ENCODE data around the gene DAB2.

- TF ChIP-seq CTCF (conservative IDR thresholded peaks at IDR 0.05; ENCODE audit: low read length) (no peak), EZH2phosphoT487 (IDR thresholded peaks at IDR 0.05; ENCODE audit: borderline replicate concordance, low read depth, low read length) (no peak)
Observed at GRCh38 chr5:39440192-39440957, 15.6 kb upstream of the DAB2 start.
